ENCODE results near the gene SELPLG.
"Not testable (repeated sequence)": the region's sequence is repeated elsewhere in the genome, so short reads cannot be mapped to it uniquely, and the experiment has no call there.

The SELPLG gene, protein sequence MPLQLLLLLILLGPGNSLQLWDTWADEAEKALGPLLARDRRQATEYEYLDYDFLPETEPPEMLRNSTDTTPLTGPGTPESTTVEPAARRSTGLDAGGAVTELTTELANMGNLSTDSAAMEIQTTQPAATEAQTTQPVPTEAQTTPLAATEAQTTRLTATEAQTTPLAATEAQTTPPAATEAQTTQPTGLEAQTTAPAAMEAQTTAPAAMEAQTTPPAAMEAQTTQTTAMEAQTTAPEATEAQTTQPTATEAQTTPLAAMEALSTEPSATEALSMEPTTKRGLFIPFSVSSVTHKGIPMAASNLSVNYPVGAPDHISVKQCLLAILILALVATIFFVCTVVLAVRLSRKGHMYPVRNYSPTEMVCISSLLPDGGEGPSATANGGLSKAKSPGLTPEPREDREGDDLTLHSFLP

DNA sequence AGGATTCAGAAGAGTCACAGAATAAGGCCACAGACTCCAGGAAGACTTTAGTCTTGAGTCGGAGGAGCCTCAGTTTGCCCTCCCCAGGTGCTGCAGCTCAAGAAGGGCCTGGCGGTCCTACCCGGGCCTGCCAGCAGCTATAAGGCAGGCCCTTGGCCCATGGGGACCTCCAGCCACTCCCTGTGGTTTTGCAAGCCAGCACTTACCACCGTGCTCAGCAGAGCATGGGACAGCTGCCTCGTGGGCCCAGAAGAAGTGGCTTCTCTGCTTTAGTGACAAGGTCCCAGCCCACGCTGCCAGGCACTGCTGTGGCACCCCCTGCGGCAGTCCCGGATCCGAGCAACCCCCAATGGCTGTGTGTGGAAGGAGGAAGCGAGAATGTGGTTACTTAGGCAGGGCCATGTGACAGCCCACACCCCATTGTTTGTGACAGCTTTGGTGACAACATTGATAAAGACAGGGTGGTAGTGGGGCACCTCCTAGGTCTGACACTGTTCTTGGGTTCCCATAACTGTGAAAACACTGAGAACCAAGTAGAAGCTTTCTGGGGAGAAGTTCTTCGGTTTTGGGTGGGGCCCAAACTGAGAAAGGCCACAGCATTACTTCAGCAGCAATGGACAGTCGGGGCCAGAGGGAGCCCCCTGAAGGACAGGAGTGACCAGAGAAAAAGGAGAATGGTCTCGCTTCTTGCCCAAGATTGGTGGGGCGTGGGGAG is at the start of gene SELPLG:
TSS of gene SELPLG (minus strand) at position 361 of the 715 bp plus-strand sequence. CDS start 9,587 bp downstream, outside the sequence.
- DNase-seq (ENCODE audit: low read depth), result no peak

DNA sequence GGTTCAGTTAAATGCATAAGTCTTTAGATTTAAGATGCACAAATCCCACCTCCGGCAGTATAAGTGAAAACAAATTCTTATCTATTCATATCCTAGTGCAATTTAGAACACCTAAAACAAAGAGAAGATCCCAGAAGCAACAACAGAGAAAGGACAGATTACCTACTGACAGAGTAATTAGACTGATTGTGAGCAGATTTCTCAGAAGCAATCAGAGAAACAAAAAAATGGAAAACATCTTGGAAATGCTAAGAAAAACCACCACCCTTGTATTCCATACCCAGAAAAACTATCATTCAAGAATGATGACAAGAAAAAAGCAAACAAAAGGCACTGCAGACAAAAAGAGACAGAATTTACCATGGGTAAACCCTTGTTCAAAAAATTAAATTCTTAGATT is 47.6 kb upstream of the SELPLG start:
- peak; percentile 19 for DNase-seq (ENCODE audit: low read depth)

DNA sequence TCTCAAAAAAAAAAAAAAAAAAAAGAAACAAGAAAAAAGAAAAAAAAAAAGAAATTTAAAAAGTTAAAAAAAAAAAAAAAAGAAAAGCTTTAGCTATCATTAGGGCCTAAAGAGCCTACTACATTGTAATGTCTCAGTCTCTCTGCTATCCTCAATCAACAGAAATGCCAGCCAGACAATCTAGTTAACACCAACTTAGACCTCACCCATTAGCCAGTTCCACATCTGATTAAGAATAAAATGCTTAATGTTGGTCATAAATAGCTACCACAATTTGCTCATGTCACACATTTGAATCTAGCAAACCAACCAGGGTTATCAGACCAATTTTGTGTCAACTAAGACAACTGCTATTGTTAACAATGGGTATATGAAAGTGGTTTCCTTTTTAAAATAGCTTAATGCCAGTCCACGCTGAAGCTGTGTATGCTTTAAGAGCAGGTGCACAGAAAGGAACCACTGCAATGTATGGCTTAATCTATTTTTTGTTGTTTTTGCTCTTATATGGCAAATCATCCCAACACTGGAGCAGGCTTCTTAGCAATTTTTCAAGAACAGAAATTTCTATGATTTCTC is 45.5 kb upstream of the SELPLG start:
- DNase-seq (ENCODE audit: low read depth), result no peak

DNA sequence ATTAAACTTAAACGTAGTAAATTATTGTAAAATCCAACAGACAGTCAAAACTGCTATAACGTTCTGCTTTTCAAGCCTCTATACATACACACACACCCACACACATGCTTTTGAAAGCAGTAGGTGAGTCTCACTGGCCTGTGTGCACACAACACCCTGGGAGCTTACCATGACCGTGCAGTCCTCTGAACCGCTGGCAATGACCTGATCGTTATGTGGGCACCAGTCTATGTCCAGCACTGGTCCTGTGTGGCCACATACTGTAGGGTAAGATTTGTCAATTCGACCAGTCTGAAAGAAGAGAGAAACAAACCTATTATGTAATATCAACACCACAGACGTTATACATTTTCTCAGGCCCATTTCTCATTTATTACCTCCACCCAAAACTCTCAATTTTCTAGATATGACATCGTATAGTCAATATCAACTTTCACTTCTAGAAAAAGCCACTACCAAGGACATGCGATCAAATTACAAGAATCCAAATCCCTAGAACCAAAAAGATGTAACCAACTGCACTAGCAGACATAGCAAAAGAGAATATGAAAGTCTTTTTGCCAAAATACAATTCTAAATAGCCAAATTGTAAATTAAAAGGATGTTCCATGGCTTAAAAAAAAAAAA is 44.5 kb upstream of the SELPLG start:
- DNase-seq (ENCODE audit: low read depth), result no peak

DNA sequence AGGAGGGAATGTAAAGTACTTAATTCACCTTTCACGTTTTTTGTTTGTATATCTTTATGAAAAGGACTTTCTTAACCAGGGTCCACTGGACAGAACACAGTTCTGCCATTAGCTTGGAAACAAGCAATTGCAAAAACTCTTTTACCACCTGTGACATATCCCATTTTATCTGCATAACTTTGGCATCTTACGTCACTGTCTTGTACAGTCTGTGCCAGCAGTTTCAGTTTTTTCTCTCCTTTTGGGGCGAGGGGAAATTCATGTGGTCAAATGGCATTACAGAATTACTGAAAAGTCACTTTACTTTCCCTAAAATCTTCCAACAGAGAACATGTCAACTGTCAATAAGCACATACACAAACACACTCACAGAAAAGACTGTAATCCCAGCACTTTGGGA is 43.7 kb upstream of the SELPLG start:
- no peak for DNase-seq (ENCODE audit: low read depth)

DNA sequence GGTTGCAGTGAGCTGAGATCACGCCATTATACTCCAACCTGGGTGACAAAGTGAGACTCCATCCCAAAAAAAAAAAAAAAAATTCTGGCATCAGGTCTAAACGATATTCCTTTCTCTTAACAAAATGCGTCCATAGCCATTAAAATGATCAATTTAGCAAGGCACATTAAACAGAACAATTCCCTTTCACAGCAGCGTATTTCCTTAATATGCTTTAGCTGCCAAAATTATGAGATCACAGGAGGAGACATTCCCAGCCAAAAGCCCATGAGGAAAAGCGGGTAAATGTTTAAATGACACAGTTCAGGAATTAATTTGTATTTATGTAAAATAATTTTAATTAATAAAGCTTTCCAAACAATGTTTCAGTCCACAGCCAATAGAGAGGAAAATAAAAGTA is 43.0 kb upstream of the SELPLG start:
- no peak for DNase-seq (ENCODE audit: low read depth)

DNA sequence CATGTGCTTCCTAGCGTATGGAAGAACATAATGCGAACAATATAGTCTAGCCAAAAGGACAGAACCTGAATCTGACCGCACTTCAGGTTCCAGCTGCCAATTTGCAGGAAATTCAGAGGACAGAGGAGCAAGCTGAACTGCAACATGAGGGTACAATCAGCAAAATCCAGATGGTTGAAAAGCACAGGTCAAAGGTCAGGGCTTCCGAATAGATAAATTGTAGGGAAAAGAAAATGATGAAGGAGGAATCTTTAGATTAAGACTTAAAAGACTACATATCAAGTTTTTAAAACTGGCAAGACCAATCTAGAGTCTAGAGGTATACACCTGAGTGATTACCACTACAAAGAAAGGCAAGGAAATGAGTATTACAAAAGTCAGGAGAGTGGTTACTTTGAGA is 42.1 kb upstream of the SELPLG start:
- DNase-seq (ENCODE audit: low read depth), result no peak

DNA sequence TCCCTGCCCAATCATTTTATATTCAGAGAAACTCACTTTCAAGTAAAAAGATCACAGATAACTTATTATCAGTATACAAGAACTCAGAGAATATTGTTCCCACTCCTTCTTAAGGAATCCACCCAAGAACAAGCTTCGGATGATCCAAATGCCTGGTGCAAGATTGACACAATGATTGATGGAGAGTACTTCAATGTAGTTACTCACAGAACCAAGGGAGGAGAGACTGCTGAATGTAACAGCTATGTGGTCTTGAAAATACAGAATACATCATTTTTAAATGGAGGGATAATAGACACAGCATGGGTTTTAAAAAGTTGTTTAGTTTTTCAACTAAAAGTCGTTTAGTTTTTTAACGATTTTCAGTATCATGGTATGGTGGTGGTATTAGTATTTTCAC is 38.4 kb upstream of the SELPLG start:
- no peak for DNase-seq (ENCODE audit: low read depth)

DNA sequence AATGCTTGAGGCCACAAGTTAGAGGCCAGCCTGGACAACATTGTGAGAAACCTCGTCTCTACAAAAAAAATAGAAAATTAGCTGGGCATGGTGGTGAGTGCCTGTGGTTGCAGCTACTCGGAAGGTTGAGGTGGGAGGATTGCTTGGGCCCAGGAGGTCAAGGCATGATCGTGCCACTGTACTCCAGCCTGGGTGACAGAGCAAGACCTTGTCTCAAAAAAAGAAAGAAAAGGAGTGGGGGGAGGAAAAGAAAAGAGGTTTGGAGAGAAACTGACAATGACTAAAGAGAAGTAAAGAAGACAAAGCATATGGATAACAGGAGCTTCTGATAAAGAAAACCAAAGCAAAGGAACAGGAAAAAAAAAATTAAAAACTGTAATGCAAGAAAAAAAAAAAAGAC is 37.4 kb upstream of the SELPLG start:
- DNase-seq (ENCODE audit: low read depth), result no peak

DNA sequence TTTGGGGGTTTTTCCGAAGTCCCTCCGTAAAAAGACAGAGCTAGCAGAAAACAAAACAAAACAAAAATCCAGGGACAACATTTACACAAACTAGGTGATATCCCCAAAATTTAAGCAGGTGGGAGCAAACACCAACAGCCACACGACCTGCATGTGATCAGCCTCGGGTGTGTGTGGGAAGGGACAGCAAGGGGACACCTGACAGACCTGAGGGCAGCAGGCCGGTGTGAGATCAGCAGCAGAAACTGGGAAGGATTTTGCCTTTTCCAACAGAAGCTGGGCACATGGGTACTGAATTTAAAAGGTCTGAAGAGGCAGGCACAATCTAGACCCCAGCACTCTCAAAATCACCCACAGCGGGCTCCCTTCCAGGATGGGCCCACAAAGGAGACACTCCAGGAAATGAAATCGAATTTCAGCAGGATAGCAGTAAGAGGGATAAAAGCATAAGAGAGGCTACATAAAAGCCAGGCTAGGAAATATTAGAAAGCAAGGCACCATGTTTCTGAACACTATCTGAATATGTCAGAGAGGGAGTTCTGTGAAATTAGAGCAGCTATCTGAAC is 36.5 kb upstream of the SELPLG start:
- no peak for DNase-seq (ENCODE audit: low read depth)

DNA sequence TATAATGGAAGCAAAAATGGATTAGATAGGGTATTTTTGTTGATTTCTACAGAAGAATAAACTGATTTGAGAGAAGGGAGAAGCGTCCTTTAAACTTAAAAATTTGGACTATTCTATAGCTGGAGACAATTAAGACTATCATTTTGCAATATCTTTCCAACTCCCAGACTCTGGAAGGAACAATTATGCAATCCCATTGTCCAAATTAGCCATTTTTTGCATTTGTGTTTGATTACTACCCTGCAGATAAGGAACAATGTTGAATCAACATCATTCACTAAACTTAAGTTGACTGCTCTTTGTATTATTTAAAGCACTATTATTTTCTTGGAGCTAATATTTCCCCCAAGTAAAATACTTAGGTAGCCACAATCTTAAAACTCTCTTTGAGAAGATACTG is 34.8 kb upstream of the SELPLG start:
- peak; percentile 56 for DNase-seq (ENCODE audit: low read depth)

DNA sequence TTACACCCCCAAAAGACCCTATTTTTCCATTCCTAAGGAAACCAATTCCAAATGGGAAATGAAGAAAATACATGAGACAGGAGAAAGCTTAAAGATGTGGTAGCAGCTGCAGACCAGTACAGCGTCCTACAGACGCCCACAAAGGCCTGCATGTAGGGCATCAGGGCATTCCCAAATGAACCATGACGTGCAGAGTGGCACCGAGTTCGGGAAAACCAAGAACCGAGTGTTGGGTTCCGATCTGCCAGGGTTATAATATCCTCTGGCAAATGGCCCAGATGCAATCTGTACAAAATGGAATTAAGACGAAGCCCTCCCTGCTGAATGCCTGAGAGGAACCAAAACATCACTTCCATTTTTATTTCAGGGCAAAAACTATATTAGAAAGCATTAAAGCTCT is 34.4 kb upstream of the SELPLG start:
- no peak for DNase-seq (ENCODE audit: low read depth)

DNA sequence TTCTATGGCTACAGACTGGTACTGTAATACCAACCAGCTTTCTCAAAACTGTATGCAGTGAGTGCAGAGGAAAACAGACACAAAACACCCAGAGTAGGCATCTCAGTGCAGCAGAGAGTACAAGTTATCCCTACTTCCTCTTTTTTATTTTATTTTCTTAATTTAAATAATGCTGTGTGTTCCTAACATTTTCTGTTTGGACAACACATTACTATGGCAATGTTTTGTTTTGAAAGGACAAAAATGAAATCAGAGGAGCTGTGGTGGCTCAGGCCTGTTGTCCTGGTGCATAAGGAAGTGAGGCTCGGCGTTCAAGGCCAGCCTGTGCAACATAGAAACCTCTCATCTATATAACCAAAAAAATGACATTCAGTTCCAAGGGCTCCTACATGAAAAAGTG is 33.7 kb upstream of the SELPLG start:
- peak; percentile 29 for DNase-seq (ENCODE audit: low read depth)

DNA sequence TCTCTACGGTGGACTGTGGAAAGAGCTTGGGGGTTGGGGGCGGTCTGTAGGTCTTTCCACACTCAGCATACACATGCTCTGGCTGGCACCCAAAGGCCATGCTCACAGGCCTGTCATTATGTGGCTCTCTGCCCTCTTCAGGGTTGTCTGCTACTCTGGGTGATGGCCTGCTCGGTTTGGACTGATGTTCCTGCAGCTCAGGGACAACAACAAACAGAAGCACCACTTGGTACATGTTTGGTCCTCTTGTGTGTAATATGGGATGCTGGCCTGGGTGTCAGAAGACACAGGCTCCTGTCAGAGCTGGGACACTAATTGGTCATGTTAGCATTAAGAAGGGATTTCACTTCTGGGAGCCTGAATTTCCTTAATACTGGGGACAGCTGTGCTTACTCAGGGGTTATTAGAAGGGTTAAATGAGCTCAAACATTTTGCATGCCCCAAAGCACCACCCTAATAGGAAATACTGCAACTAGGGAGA is 32.7 kb upstream of the SELPLG start:
- DNase-seq (ENCODE audit: low read depth), result peak; percentile 66

DNA sequence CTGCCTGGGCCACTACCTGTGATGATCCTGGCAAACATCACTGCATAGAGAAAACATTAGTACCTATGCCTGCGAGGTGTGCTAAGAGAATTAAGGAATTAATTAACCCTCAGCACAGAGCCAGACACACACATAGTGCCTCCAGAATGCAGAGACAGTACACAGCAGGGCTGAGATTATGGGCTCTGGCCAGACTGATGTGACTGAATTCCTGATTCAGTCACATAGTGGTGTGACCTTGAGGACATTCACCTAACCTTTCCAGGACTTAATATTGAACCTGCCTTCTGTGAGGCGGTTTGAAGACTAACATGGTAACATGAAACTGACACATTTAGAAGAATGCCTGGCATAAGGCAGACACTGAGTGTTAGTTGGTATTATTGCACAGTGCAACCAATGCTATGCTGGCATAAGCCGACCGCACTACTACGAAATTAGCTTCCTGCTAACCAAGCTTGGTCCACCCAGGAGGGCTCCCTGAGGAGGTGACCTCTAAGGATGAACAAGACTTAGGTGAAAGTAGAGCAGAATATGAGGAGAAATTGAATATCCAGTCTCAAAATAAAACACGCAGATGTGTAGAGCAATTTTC is 32.0 kb upstream of the SELPLG start:
- DNase-seq (ENCODE audit: low read depth), result peak; percentile 17

DNA sequence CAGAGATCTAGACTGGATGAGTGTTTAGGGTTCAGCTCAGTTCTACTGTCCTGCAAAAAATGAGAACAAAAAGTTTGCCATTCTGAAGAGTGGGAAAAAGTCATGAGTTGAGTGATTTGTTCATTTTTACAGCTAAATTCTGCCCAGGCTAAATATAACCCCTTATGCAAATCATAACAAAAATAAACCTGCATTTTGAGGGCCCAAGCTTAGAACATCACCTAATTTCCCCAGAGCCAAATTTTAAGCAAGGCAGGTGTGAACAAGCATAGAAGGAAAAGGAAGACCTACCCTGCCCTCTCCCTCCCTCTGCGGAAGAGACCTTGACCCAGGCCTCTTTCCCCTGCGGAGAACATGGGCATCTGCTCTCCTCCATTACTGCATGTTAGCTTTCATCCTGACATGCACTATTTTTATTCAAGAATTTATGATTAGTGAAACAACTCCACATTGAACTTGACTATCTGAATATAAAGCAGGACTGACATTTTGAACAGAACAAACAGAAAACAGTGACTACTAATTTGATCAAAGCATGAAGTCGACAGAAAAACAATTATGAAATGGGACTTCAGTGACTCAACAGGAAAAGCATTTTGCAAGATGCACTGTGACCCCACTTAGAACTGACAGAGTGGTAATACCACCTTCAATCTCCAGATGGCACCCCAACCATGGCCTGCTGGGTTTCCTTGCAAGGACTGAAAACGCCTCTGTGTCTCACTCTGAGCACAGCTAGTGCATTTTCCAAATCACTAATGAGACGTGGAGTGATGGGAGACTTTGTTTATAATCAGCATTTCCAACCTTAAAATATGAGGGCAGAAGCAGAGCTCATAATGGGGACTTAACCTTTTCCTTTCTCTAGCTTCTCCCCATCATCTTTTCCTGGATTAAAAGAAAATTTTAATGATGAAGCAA is 30.9 kb upstream of the SELPLG start:
- DNase-seq (ENCODE audit: low read depth), result peak; percentile 95

DNA sequence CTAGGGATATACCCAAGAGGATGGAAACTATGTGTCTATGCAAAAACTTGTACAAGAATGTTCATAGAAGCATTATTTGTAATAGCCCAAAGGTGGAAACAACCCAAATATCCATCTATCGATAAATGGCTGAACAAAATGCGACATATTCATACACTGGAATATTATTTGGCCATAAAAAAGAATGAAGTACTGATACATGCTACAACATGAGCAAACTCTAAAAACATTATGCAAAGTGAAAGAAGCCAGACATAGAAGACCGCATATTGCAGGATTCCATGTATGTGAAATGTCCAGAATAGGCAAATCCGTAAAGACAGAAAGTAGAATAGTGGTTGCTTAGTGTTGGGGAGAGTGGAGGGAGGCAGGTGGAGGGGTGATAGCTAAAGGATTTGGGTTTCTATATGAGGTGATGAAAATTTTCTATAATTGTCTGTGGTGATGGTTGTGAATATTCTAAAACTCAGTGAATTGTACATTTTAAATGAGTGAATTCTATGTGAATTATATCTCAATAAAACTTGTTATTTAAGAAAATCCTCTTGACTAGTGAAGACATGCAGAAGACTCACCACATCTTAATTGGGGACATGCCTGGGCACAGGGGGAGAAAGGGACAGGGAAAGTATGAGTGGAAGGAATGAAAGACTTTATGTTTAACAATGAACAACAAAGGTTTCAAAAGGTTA is 29.8 kb upstream of the SELPLG start:
- DNase-seq (ENCODE audit: low read depth), result no peak

DNA sequence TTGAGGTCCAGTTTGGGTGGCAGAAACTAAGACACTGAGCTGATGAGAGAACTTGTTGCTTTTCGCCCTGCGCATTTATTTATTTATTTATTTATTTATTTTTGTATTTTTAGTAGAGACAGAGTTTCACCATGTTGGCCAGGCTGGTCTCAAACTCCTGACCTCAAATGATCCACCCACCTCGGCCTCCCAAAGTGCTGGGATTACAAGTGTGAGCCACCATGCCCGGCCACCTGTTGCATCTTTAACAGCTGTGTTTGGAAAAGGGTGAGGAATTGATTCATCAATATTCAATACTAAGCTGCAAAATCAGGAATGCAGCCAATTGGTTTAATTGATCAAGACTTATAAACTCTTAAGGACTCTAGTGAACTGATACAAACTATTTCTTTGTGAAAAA is 24.4 kb upstream of the SELPLG start:
- DNase-seq (ENCODE audit: low read depth), result not testable (repeated sequence)

DNA sequence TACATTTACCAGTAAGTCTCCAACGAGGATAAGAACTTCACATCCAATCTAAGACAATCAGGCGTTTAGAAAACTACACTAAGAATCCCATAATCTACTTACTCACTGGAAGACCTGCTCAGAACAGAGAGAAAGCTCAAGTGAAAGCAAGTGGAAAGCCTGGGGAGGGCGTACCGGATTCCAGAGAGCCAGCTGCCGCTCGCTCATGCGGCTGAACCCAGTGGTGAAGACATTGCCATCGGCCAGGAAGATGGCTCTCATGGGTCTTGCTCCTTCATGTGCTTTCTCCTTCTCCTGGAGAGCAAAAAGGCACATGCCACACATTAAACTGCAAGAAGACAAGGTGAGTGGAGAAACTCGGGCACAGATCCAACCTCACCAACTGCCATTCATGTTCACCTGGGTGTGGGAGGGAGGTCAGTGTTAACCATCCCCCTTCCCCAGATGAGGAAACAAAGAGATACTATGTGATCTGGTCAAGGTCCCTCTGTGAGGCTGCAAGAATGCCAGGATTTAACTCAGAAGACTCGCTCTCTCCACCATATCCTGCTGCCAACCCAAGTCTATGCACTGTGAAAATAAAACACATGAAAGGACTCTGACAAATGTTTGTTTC is 23.5 kb upstream of the SELPLG start:
- DNase-seq (ENCODE audit: low read depth), result no peak

DNA sequence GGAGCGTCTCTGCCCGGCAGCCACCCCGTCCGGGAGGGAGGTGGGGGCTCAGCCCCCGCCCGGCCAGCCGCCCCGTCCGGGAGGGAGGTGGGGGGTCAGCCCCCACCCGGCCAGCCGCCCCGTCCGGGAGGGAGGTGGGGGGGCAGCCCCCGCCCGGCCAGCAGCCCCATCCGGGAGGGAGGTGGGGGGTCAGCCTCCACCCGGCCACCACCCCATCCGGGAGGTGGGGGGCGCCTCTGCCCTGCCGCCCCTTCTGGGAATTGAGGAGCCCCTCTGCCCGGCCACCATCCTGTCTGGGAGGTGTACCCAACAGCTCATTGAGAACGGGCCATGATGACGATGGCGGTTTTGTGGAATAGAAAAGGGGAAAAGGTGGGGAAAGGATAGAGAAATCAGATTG is 22.6 kb upstream of the SELPLG start:
- not testable (repeated sequence) for DNase-seq (ENCODE audit: low read depth)
